H1 (cell line): ENCODE data around the gene PCSK1N.

Experiments used
- BRCA1 ChIP-seq: IDR thresholded peaks from 2 replicates; pipeline ENCODE4 v1.6.1; 2012; ENCODE audit warnings: low read depth, low read length, improper control_type of control experiment
- CHD1 ChIP-seq: IDR thresholded peaks from 2 replicates; pipeline ENCODE4 v1.6.1; 2012; ENCODE audit warnings: low read depth, low read length, improper control_type of control experiment
- CTCF ChIP-seq, 3 experiments: IDR thresholded peaks; 1 replicate in 2 of 3; 2 replicates in 1 of 3; pipeline versions ENCODE4 v1.5.1 to v1.6.1; 2011; ENCODE audit warnings: low read length in 3 of 3, mild to moderate bottlenecking in 3 of 3, inconsistent platforms in 2 of 3, low read depth in 1 of 3, moderate library complexity in 1 of 3; ENCODE audit not compliant: insufficient read depth in 1 of 3; ENCODE audit errors: control extremely low read depth in 1 of 3
- EZH2 ChIP-seq: fragments of 200-600 bp; sonication (generic); IDR thresholded peaks from 2 replicates; pipeline ENCODE4 v1.7.1; 2012; ENCODE audit warnings: low read depth, mild to moderate bottlenecking, moderate library complexity, low read length, inconsistent platforms; ENCODE audit not compliant: severe bottlenecking

DNA sequence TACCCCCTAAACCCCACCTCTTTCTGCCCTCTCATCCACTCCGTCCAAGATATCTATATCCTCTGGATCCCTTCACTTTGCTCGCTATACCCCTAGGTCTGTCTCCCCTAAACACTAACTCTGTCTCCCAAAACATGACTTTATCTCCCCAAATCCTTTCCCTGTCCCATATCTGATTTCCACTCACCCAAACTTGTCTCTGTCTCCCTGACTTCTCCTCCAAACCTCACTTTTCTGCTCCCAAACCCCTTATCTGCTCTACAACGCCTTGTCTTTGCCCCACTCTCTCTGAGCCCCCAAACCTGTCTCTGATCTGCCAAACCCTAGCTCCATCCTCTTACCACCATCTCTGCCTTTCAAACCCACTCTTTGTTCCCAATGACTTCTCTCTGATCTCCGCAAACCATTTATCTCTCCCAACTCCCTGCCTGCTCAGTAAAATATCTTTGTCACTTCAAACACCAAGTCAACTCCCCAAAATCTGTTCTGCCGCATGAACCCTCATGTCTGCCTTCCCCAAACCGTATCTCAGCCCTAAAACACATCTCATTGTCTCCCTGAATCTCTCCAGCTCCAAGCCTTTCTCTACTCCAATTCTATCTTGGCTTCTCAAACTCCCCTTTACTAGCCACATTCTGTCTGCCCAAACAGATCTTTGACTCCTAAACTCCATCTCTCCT lies 48.4 kb downstream of the PCSK1N start:
- no peak for TF ChIP-seq BRCA1
- no peak for TF ChIP-seq CTCF (IDR thresholded peaks at IDR 0.05; ENCODE audit: control extremely low read depth in 1 of 3, insufficient read depth in 1 of 3, low read depth in 1 of 3, low read length in 3 of 3)
- TF ChIP-seq CHD1 = no peak
- TF ChIP-seq EZH2 = no peak
